ENCODE data around the gene CCND2.

- TF ChIP-seq CTCF (conservative IDR thresholded peaks at IDR 0.05) (no peak), EZH2 (IDR thresholded peaks at IDR 0.05; ENCODE audit: low read depth) (no peak)
These were observed 43.0 kb upstream of the CCND2 start for GRCh38 chr12:4230526-4230925.
